NB4 (cell line): ENCODE data around the gene UPK3B.
"Not testable (repeated sequence)": the region's sequence is repeated elsewhere in the genome, so short reads cannot be mapped to it uniquely, and the experiment has no call there.

Experiments used
- DNase-seq: peaks from one replicate; pipeline ENCODE4 v3.0.0; 2010; ENCODE audit warnings: low read depth
- H3K4me3 ChIP-seq: one replicate; pipeline ENCODE4 v1.5.1; 2011; ENCODE audit warnings: mild to moderate bottlenecking, low read depth, low read length, moderate library complexity

Gene UPK3B

DNA sequence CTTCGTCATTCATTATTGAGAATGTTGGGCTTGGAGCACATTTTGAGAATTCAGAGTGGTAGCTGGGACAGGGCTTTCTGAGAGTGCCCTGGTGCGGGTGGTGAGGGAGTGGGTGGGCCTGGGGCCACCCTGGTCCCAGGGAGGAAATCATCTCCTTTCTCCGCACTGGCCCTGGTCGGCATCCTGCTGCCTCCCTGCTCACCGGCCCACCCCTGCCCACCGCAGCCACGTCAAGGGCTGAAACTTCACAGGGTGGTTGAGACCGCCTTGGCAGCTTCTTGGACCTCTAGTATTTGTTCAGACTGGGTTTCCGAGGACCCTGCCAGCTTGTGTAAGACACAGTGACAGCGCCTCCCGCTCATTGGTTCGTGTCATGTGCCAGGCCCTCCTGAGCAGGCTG is 25.9 kb upstream of the UPK3B start:
- H3K4me3 ChIP-seq, DNase-seq: not testable (repeated sequence)

DNA sequence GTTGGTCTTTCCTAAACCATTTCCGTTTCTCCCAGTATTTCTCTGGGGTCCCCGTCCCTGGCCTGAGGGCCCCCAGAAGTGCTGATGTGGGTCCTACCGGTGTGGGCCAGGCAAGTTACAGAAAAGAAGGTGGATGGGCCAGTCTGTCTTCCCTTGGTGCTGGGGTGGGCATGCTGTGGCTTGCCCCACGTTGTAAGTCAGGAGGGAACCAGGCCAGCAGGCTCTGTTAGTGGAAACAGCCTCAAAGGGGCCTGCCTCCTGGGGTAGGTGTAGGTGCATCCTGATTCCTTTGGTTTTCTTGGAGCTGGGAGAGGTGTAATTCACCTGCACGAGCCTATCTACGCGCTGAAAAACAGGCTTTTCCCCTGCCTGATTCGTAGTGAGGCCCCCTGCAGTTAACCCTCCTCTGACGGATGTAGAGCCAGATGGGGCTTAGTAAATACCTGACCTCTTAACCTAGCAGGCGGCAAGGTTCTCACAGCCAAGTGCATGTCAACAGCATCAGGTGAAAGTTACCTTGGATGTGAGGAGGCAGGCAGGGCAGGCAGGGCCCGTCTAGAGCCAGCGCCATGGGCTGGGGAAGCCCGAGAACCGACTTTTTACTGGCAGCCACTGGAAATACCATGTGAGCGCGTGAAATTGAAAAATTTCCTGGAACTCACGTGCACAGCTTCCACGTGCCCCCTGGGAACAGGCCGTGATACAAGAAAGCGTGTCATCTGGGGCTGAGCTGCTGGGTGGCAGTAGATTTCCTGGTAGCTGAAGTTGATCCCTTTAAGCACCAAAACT is 24.3 kb upstream of the UPK3B start:
- H3K4me3 ChIP-seq, DNase-seq: not testable (repeated sequence)

DNA sequence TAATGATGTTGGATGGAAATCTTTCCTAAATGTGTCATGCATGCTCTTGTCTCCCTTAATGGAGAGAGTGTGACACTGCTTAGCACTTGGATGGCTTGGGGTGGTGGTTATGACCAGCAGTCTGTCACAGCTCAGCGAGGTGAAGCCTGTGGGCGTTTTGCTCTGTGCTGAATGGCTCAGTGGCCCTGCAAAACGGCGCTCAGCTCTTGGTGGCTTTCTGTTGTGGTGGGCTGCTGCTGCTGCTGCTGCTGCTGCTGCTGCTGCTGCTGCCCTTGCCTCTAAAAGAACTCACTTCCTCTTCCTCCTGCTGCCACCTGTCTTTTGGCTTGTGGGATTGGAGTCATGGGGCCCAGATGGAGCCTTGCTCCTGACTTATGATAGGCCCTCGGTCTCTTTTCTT is 23.7 kb upstream of the UPK3B start:
- not testable (repeated sequence) for DNase-seq, H3K4me3 ChIP-seq

DNA sequence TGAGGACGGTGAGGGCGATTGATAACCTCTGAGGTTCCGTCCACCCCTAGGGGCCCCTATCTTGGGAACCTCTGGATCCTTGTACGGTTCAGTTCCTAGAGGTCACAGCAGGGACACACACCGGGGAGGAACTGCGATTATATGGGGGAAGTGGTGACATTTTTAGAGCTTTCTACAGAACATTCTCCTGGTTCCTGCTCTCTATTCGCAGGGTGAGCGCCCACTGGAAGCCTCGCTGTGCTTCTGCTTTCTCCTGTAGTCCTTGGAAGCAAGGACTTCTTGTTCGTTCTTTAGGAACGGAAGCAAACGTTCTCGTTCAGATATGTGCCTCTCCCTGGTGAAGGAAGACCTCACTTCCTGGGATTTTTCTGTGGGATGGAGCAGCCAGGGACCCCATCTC is 22.4 kb upstream of the UPK3B start:
- not testable (repeated sequence) for DNase-seq, H3K4me3 ChIP-seq

DNA sequence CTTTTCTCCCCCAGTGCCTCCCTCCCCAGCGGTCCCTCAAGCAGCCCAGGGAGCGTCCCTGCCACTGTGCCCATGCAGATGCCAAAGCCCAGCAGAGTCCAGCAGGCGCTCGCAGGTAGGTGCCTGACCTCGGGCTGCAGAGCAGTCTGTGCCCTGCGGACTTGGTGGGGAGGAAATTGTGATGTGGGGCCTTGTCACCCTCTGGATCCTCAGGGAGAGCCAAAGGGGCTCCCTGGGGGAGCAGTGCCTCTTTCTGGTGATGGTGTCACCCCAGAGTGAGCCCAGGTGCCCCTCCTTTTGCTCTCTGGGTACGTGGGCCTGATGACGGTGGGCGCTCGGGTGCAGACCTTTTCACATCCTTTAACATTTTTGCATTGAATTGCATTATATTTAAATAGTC is 18.2 kb upstream of the UPK3B start:
- not testable (repeated sequence) for H3K4me3 ChIP-seq, DNase-seq

DNA sequence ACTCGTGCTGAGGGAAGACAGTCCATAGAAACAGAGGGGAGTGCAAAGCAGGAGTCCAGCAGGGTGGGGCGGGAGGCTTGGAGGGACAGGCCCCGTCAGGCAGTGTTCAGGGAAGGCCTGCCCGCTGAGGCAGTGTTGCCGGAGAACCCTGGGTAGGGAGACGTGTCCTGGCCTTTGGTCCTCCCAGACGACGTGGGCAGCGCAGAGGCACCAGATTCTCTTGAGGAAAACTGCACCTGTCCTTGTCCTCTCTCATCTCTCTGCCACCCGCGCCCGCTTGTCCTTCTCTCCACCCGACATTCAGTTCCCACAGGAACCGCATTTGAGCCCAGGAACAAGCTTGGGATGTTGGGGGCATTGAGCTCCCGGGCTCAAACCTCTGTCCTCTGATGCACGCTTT is 14.6 kb upstream of the UPK3B start:
- DNase-seq, H3K4me3 ChIP-seq: not testable (repeated sequence)

DNA sequence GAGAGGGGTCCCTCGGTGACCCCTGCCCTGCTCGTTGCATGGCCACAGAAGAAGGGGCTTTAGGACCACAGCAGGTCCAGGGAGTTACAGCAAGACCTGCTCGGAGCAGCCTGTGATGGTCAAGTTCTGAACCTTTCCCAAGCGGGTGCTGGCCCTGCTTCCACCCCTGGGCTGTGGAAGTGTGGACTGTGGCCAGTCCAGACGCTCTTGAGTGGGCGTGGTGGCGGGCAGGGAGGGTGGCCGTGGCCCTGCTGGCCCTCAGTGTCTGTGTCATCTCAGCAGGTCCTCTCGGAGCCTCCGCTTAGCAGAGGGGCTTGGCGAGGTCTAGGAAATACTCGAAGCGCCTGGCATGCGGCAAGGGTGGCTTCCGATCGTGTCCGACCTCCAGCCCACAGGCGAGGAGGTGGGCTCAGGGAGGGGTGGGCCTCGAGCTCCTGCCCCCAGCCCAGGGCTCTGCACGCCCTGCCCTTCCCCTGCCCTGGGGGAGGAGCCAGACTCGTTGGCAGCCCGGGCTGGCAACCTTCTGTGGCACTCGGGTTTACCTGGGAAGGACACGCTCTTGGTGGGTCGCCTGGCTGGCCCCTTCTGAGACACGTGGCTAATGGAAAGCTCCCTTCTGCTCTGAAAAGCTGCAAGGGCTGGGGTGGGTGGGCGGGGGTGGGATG is 12.3 kb upstream of the UPK3B start:
- DNase-seq, result not testable (repeated sequence)

DNA sequence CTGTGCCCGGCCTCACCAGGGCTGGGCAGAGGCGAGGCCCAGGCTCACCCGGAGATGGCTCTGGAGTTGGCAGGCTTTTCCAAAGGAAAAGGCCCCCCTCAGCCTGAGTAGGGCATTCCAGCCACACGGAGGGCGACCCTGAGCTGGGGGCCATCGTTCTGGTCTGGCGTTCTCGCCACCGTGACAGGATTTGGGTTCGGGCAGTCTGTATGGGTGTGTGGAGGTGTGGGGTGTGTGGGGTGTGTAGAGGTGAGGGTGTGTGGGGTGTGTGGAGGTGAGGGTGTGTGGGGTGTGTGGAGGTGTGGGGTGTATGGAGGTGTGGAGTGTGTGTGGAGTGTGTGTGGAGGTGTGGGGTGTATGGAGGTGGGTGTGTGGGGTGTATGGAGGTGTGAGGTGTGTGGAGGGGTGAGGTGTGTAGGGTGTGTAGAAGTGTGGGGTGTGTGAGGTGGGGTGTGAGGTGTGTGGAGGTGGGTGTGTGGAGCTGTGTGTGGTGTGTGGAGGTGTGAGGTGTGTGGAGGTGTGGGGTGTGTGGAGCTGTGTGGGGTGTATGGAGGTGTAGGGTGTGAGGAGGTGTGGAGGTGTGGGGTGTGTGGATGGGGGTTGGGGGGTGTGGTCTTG is 11.7 kb upstream of the UPK3B start:
- DNase-seq, H3K4me3 ChIP-seq: not testable (repeated sequence)

More for the DNA sequence above, 12.3 kb upstream of the UPK3B start:
- not testable (repeated sequence) for H3K4me3 ChIP-seq

DNA sequence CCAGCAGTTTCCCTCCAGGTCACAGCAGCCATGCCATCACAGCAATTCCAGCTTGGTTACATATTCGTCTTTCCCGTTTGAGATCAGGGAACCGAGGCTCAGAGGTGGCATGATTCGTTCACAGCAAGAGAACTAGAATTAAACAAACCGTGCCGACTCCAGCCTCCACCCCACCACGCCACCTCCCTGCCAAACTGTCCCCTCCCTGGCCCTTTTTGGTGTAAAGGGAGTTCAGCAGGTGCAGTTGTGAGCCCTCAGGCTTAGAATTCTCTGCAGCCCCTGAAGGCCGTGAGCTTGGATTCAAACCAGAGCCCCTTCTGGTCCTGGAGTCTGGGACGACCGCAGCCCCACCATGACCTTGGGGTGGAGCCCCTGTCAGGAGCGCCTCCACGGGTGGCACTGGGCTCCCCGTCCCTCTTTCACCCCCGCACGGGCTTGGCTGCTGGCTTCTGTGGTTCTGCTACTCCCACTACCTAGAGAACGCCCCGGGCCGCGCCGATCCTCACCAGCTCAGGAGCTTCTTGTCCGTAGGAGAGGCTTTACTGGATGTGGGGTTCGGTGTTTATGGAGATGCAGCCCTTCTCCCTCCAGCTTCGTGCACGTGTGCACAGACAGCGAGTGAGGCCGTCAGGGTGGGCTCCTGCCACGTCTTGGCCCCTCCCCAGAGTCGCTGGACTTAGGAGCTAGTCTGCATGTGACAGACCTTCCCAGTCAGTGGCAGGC is 11.0 kb upstream of the UPK3B start:
- H3K4me3 ChIP-seq, DNase-seq: not testable (repeated sequence)

DNA sequence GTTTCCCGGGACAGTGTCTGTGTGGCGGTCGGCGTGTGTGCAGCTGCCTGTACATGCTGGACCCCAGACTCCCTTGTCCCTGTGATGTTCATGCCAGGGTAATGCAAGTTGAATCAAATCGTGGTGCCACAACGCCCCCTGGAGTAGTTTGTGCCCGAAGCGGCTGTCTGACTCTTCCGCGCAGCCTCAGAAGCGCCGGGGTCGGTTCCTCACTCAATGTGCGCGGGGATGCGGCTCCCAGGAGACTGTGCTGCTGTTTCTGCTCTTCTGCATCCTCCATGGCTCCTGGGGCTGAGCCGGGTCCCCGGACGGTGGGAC is 10.5 kb upstream of the UPK3B start:
- not testable (repeated sequence) for DNase-seq, H3K4me3 ChIP-seq

DNA sequence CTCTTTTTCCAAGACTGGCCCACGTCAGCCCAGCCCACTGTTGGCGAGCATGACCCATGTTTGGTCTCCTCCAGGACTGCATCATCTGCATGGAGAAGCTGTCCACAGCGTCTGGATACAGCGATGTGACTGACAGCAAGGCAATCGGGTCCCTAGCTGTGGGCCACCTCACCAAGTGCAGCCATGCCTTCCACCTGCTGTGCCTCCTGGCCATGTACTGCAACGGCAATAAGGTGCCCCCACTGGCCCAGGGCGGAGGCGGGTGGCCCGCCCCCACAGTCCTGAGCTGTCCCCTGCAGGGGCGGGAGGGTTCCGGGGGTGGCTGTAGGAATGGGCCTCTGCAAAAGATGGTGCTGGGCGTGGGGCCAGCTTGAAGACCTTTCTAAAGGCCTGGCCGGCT is 8.1 kb upstream of the UPK3B start:
- DNase-seq, H3K4me3 ChIP-seq: not testable (repeated sequence)

DNA sequence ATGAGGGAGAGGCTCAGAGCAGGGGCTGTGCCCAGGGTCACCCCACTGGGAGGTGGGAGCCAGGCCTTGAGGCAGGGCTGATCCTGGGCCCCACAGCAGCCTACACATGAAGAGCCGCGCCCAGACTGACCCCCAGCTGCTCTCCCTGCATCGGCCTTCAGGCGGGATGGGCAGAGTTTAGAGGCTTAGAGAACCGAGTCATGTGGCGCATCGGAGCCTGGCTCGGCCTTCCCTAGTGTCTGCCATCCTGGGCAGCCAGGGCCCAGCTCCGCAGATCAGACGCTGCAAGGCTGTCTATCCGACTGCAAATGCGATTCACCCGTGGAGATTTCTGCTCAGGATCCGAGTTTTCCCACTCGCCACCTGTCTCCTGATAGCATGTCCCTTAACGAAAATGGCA is 7.5 kb upstream of the UPK3B start:
- DNase-seq, H3K4me3 ChIP-seq: not testable (repeated sequence)

DNA sequence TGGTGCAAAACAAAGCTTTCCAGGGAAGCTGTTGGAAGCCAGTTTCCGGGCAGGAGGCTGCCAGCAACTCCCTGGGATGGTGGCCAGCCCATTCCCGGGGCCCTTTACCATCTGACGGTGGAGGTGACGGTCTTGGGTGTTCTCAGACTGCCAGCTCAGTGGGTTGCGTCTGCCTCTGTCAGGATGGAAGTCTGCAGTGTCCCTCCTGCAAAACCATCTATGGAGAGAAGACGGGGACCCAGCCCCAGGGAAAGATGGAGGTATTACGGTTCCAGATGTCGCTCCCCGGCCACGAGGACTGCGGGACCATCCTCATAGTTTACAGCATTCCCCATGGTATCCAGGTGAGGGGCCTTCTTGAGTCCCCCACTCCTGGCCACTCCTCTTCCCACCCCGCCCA is 7.1 kb upstream of the UPK3B start:
- DNase-seq, H3K4me3 ChIP-seq: not testable (repeated sequence)

DNA sequence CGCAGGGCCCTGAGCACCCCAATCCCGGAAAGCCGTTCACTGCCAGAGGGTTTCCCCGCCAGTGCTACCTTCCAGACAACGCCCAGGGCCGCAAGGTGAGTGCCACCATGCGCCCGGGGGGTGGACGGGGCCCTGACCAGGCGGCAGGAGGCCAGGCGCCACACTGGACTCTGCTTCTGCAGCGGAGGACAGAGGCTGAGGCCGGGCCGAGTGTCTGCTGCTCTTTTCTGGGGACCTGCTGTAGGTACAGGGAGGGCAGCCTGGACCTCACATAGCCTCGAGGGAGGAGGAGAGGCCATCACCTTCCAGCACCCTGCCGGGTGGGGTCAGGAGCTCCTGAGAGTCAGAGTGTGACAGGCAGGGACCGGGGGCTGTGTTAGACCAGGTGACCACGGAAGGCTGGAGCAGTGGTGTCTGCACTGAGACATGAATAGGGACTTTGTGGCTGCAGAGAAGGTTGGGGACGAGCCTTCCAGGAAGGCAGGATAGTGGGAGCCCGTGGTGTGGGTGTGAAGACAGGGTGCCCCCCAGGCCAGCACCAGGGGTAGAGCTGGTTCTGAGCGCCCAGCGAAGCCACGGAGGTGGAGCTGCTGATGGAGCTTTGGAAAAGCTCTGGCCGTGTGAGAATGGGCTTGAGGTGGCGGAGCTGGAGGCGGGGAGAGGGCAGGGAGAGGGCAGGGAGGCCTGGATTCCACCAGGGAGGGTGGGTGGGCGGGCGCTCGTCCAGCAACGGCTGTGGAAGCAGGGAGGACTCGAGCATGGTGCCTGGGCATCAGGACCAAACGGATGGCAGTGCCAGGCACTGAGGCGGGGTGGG is 5.8 kb upstream of the UPK3B start:
- not testable (repeated sequence) for DNase-seq

More for the DNA sequence above, 5.8 kb upstream of the UPK3B start:
- not testable (repeated sequence) for H3K4me3 ChIP-seq
